ENCODE data around the gene TRDN.

Gene TRDN, protein sequence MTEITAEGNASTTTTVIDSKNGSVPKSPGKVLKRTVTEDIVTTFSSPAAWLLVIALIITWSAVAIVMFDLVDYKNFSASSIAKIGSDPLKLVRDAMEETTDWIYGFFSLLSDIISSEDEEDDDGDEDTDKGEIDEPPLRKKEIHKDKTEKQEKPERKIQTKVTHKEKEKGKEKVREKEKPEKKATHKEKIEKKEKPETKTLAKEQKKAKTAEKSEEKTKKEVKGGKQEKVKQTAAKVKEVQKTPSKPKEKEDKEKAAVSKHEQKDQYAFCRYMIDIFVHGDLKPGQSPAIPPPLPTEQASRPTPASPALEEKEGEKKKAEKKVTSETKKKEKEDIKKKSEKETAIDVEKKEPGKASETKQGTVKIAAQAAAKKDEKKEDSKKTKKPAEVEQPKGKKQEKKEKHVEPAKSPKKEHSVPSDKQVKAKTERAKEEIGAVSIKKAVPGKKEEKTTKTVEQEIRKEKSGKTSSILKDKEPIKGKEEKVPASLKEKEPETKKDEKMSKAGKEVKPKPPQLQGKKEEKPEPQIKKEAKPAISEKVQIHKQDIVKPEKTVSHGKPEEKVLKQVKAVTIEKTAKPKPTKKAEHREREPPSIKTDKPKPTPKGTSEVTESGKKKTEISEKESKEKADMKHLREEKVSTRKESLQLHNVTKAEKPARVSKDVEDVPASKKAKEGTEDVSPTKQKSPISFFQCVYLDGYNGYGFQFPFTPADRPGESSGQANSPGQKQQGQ

DNA sequence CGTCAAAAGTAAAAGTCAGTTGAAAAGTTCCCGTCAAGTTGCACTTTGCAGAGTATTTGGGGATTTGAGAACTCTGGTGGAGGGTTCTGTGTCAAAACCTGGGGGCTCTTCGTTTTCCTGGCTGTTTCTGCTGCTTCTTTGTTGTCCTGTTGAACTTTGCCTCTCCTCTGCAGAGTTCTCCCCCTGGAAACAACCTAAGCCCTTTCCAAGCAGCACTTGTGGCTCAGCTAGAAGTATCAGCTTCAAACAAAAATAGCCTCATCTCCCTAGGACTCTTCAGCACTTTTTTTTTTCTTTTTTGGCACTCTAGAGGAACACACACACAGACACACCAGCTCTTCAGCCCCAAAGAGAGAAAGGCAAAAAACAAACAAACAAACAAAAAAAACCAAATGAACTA, at the start of gene TRDN:
TRDN (minus strand) TSS at position 169 of the 400 bp plus-strand sequence. CDS start 175 bp downstream, outside the sequence.
- no peak for DNase-seq (ENCODE audit: low read depth)

DNA sequence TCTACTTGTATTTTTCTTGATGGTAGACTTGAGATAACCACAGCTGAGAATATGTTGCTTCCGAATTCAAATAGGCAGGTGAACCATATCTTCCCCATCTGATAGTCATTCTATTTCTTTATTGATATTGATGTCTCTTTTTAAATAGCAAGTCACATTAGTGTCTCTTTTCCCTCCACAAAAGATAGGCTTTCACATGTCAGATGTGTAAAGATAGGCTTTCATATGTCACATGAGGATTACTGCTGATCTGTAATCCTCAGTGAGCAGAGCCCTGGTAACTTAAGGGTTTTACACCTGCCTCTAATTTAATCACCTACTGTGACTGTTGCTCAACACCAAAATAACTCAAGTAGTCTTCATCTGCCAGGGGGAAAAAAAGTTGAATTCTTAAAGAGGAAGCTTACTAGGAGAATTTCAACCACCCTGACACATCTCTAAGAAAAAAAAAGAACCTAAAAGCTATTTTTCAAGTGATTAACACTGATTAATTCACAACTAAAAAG, 45.3 kb upstream of the TRDN start:
- DNase-seq (ENCODE audit: low read depth) = no peak

DNA sequence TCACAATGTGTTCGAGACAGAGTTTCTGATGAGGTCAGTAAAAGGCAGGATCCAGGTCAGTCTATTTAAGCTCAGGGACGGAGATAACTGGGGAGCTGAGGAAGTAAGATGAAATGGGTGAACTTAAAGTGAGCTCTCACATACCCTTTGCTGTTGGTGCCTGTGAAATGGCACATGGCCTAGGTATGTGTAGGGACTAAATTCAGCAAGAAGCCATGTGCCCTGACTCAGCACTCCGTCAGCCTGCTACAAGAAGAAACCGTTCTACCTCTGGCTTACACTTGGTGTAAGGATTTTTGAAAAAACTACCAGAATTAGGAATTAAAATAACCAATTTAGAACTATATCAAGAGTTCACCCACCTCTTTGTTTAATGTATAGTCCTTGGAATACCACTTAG, 41.1 kb upstream of the TRDN start:
- no peak for DNase-seq (ENCODE audit: low read depth)

DNA sequence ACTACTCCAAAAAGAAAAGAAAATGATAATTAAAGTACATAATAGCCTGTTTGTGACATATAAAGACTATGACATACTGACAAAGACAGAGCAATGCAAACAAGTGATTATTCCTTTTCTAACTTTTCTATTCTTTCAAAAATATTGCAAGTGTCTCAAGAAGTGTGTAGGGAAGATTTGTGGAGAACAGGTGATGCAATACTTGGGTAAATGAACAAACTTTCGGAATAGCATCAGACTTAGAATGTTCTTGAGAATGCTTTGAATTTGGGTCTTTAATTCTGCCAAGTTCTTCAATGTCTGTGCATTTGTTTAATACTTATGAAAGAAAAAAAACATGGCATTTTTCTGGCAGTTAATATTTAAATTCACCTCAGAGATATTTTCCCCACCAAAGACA, 40.0 kb upstream of the TRDN start:
- no peak for DNase-seq (ENCODE audit: low read depth)

DNA sequence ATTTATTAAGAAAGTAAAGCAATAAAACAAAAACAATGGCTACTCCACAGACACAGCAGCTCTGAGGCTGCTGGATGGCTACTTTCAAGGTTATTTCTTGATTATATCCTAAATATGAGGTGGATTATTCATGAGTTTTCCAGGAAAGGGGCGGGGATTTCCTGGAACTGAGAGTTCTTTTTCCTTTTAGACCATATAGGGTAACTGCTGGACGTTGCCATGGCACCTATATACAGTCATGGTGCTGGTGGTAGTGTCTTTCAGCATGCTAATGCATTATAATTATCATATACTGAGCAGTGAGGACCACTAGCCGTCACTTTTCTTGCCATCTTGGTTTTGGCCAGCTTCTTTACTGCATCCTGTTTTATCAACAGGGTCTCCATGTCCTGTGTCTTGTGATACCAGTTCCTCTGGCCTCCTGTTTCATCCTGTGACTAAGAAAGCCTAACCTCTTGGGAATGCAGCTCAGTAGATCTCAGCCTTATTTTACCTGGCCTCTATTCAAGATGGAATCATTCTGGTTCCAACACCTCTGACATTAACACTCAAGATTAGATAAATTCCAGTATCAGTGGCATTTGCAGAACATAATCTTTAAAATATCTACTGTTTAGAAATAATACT, 32.3 kb upstream of the TRDN start:
- no peak for DNase-seq (ENCODE audit: low read depth)

DNA sequence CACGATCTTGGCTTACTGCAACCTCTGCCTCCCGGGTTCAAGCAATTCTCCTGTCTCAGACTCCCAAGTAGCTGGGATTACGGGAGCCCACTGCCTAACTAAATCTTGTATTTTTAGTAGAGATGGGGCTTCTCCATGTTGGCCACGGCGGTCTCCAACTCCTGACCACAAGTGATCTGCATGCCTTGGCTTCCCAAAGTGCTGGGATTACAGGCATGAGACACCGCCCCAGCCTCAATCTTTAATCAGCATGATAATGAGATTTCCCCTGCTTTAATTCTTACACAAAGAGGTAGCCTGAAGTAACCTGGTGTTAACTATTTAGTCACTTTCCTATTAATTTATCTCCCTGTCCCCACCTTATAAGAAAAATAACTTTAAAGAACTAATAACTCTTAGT, 31.3 kb upstream of the TRDN start:
- DNase-seq (ENCODE audit: low read depth) = no peak

DNA sequence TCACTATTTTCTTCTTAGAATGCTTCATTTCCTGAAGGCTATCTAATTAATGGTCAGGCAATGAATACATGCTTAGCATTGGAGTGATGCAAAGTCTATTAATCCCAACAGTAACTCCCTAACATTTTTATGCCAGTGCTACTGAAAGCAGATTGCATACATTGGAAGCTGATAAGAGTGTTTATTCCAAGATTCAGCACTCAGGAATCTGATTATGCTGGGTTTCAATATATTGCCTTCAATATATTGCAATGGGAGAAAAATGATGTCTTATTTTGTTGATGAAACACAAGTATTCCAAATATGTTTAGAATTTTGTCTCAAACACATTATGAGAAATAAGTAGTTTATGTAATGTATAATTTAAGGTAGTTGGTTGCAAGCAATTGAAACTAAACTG, 26.7 kb upstream of the TRDN start:
- DNase-seq (ENCODE audit: low read depth) = no peak

DNA sequence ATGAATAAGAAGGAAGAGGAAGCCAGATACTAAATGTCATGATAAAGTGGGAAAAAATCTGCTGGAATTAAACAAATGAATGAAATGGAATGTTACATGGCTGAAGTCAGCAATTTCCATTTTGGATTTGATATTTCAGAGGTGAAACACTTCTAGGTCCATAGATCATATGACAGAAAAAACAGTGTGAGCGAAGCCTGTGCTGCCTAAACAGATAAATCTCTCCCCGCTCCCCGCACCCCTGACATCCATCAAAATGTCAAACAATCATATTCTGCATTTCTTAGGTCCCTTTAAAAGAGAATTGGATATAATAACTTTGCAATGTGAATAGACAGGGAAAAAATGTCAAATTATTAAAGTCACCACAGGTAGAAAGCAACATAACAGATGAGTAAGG, 26.0 kb upstream of the TRDN start:
- DNase-seq (ENCODE audit: low read depth) = no peak

DNA sequence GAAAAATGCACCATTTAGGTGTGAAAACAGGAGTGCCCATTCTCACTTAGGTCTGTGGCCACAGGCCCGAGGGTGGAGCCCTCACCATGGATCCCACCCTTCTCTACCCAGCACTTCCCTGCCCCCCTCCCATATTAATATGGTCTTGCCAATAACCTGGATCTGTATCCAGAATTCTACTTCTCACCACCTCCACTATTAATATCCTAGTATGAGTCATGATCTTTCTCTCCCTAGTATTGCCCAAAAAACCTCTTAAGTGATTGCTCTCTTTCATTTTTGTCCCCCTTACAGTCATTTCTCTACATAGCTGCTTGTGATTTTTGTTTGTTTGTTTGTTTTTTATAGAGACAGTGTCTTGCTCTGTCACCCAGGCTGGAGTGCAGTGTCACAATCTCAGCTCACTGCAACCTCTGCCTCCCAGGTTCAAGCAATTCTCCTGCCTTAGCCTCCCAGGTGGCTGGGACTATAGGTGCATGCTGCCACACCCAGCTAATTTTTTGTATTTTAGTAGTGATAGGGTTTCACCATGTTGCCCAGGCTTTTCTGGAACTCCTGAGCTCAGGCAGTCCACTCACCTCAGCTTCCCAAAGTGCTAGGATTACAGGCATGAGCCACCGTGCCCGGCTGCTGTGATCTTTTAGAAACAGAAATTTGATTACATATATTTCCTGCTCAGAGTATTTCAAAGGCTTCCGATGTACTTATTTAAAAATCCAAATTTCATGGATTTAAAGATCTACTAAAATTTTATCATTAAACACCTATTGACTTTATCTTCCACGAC, 24.5 kb upstream of the TRDN start:
- no peak for DNase-seq (ENCODE audit: low read depth)

DNA sequence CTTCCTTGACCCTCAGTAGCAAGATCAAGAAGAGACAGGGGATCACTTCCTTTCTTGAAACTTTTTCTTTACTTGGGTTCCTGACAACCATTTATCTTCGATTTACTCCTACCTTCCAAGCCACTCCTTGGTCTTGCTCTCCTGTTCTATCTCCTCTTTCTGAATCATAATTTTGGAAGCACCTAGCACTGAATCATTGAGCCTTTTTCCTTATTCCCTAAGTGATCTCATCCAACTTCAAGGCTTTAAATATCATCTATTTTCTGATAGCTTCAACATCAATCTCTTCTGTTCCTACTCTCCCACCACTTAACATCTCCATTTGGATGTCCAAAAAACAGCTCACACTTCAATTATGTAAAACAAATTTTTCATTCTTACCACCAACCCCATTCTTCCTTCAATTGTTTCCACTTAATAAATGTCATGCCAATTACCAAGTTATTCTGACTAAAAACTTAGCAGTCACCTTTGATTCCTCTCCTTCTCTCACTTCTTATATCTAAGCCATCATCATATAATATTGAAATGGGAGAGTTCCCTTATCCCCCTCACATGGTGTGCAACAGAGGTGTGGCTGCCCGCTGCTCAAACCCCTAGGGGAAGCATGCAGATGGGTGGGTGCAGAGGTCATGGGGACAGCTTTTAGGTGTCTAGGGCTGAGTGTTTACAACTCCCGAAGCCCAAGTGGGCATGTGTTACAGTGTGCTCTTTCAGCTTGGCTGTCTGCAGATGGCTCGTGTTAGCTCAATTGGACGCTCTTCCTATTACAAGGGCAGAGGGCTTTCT, 23.4 kb upstream of the TRDN start:
- no peak for DNase-seq (ENCODE audit: low read depth)

DNA sequence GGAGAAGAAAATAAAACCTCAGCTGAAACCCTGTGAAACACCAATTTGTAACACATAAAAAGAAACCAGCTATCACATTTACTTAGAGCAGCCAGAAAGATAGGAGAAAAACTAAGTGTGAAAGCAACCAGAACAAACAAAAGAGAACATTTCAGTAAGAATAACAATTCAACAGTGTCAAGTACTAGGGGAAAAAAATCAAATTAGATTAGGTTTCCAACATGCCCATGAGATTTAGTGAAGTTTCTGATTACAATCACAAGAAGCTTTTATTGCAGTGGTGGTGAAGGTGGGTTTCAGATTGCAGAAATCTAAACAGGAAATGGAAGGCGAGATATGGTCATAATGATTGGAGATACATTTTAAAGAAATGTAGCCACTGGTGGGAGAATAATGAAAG, 22.1 kb upstream of the TRDN start:
- DNase-seq (ENCODE audit: low read depth) = no peak

DNA sequence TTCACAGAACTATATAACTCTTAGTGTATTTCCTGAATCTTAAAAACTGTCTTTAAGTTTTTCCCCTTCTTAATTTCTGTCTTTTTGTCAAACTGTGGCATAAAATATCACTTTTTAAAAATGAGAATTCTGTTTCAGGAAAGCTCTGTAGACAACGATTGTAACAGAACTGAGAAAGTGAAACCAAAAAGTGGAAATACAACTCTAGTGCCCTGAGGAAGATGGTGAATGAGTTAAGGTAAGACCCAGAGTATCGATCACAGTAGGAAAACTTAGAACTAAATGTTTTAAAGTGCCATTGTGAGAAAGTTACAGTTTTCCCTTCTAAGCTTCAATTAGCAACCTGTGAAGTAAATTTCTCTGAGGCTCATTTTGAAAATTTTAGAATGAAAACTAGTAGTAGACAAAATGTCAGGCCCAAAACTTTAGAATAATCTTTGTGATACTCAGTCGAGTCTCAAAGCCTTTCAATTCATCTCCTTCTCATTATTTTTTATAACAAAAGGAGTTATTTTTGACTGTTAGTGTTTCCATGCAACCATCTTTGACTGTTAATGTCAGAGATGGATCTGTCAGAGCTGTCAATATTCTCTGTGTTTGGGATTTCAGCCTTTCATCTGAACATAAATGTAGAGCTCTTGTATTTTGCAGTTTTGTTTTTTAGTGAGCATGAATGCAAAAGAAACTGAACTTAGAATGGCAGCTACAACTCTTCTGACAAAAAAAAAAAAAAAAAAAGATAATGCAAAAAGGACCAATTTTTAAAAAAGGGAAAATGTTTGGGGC, 19.0 kb upstream of the TRDN start:
- DNase-seq (ENCODE audit: low read depth) = no peak

DNA sequence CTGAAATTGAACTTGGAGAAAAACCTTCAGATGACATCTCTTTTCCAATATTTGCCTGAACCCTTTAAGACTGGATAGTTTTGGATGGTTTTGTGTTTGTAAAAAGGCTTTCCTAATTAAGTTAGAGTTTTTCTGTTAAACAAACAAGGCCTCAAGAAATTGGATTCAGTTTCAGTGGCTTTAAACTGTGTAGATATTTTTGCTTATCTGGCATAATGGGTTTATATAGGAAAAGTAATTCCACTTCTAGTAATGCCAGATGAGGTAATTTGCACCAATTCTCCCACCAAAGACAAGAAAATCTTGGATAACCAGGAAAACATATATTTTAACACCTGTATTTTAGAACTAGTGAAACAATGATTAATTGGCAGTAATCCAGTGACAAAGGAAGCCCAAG, 12.0 kb upstream of the TRDN start:
- DNase-seq (ENCODE audit: low read depth) = no peak

DNA sequence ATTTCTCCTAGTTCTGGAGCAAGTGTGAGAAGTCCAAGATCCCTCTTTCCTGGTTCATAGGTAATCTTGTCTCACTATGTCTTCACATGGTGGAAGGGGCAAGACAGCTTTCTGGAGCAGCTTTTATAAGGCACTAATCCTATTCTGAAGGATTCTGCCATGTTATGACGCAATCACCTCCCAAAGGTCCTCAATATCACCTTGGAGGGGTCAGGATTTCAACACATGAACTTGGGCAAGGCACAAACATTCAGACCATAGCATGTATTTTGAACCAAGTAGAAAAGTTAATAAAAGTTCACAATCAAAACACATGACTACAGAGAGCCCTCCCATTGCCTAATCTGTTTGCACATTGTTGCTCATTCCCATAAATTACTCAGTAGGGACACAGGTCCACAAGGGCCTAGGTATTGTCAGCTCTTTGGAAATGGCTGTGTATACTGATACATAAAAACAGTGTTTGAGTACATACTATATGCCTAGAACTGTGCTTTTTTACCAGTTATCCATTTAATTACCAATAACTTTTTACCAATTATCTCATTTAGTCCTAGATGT, 11.3 kb upstream of the TRDN start:
- no peak for DNase-seq (ENCODE audit: low read depth)

DNA sequence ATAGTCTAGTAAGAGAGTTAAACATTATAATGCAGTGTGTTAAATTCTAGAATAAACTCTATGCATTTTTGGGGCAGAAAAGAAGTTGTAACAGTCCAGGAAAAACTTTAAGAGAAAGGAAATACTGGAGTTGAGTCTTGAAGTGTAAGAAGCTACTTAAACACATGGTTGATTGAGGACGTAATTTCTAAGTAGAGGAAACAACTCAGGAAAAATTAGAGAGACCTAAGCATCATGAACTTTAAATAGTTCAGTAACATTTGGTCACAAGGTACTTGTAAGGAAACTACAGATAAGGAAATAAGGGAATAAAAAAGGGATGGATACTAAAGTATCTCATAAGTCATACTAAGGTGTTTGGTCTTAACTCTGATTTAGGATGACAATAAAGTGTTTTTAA, 4.7 kb upstream of the TRDN start:
- DNase-seq (ENCODE audit: low read depth) = no peak

DNA sequence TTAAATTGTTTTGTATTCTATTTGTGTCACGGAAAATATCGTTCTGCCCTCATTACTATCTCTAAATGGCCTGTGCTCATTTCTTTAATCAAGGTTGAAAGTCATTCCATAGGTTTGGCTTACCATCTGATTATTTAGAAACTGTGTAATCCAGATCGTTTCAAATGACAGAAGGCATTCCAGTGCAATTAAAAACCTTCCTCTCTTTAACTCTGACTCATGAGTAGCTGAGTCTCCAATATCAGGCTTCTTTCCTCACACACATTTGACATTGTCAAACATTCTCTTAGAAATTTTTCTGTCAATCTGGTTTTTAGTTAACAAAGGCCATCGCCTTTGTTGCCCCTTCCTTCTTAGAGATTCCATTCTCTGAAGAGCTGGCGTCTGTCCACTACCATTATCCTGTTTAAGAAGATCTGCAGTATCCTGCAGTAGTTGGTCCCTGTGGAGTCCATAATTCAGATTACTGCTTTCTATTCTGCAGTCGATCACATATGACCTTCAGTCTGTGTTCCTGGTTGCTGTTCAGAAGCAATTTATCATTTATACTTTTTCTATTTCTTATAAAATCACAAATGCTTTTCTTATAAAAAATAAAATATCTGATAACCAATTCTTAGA, 3.9 kb upstream of the TRDN start:
- no peak for DNase-seq (ENCODE audit: low read depth)

DNA sequence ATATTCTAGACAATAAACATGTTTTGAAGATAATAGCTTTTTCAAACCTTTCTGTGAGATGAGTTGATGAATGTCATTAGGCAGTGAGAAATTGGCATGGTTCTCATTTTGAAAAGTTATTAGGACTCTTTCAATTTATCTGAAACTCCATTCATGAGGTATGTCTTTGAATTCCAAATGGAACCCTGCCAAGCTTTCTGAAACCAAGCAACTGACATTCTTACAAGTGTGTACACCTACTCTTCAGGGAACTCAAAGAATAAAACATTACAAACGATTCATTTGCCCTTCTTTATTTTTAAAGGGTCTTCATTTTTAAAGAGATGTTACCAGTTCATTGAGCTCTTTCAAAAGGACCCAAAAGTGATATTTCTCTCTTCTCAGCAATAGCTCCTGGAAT, 2.1 kb upstream of the TRDN start:
- DNase-seq (ENCODE audit: low read depth) = no peak

DNA sequence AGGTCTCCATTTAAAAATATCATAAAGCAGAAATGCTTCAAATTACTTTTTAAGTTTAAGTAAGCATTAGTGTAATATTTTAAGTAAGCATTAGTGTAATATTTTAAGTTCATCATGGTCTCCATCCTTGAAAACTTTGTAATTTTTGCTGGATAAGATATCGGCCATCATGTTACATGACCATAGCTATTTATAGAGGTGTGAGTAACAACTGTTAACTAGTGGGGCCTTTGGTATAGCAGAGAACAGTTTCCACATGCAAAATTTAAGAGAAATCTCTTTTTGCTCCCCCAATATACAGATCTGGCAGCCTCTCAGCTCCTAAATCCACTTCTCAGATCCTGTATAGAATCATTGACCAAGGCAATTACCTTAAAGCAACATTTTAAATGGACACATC, 468 bp downstream of the TRDN start:
- DNase-seq (ENCODE audit: low read depth) = no peak

DNA sequence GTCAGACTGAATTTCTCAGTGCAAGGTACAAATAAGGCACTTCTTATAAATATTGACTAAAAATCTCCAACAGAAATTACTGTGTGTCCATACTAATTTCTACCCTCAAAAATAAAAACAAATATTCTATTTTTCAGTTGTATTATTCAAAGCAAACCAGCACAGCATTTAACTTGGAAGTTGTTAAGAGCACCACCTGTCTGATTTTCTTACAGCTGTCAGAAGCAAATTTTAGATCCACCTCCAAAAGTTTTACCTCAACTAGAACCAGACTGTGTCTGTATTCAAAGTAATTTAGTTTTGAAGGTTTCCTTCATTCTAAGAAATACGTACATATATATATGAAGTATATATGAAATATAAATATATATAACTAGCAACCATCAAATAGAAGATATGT, 1.2 kb downstream of the TRDN start:
- no peak for DNase-seq (ENCODE audit: low read depth)

DNA sequence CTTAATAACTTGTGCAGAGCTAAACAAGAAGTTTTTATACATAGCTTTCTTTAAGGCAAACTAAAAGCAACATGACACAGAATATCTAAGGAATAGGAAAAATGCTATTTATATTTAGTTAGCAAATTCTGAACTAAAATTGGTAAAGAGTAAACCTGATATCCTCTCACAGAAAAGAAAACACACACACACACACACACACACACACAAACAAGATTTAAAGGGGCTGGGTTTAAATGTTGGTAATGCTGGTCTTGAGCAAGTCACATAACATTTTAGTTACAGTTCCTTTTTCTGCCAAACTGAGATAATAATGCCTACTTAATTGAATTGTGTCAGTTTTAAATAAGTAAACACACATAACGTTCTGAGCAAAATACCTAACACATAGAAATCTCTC, 1.6 kb downstream of the TRDN start:
- no peak for DNase-seq (ENCODE audit: low read depth)

Data from activated T-cell treated with anti-CD3 and anti-CD28 coated beads for 24 hours (primary cell).